ENCODE data around the gene SETX. TPM values are rescaled to one million over a fixed set of nuclear protein-coding genes. Genes with fewer than 3 reads are reported as not detected.
"Not testable (repeated sequence)": the region's sequence is repeated elsewhere in the genome, so short reads cannot be mapped to it uniquely, and the experiment has no call there.

Gene SETX
- total RNA-seq, 1 experiment from 2014 or later = 44.3 TPM

GRCh38 chr9:132377769-132378168 is 23.0 kb upstream of the SETX start:
- not testable (repeated sequence) for H3T11ph ChIP-seq (ENCODE audit: low read length); H2BK5ac ChIP-seq (ENCODE audit: insufficient read length, low read length); H2BK20ac ChIP-seq (ENCODE audit: low read depth, low read length, poor library complexity, severe bottlenecking); H3K4ac ChIP-seq (ENCODE audit: low read depth, low read length); H4K91ac ChIP-seq (ENCODE audit: insufficient read length, low read depth, low read length); H3K4me3 Mint-ChIP-seq; H4K5ac ChIP-seq (ENCODE audit: insufficient read length, low read depth, low read length); H4K20me1 ChIP-seq (ENCODE audit: control insufficient read depth, insufficient read depth, insufficient read length); H3K79me1 ChIP-seq (ENCODE audit: insufficient read depth, low read depth, low read length, poor library complexity, severe bottlenecking); H3K14ac ChIP-seq (ENCODE audit: insufficient read depth, low read length); H3K18ac ChIP-seq (ENCODE audit: insufficient read length, low read depth, low read length); H3K27ac ChIP-seq (ENCODE audit: insufficient read length, low read depth, low read length); H2BK12ac ChIP-seq (ENCODE audit: insufficient read length, low read depth, low read length); H3K9me3 Mint-ChIP-seq; H3K4me1 Mint-ChIP-seq; H2BK120ac ChIP-seq (ENCODE audit: low read depth, low read length, poor library complexity, severe bottlenecking); H3K4me1 ChIP-seq (ENCODE audit: insufficient read depth, low read length); H3K23me2 ChIP-seq (ENCODE audit: insufficient read length, low read depth, low read length, poor library complexity, severe bottlenecking); H3K4me2 ChIP-seq (ENCODE audit: insufficient read depth, insufficient read length, low read length); DNase-seq; H2AK5ac ChIP-seq (ENCODE audit: insufficient read length, low read length); H3K23ac ChIP-seq (ENCODE audit: insufficient read length, low read depth, low read length); H2BK15ac ChIP-seq (ENCODE audit: low read depth, low read length); H3K27ac Mint-ChIP-seq; H3K79me2 ChIP-seq (ENCODE audit: insufficient read depth, low read length); H3K27me3 Mint-ChIP-seq (ENCODE audit: low read depth); H3K9ac ChIP-seq (ENCODE audit: extremely low read depth, insufficient read length, low read length); H3K56ac ChIP-seq (ENCODE audit: insufficient read length, low read depth, low read length); H3K27me3 ChIP-seq (ENCODE audit: insufficient read depth, low read length); H2AFZ ChIP-seq (ENCODE audit: low read length)
- no CpG with 5 or more reads among the region's 2 CpGs for WGBS (ENCODE audit: extremely low coverage, insufficient read length, low lambda C conversion rate)
- Histone ChIP-seq H4K8ac (replicated peaks; ENCODE audit: insufficient read length, low read depth, low read length) (peak overlapping the region; percentile 2), H3K9me3 (ENCODE audit: control insufficient read depth, low read depth, low read length) (peaks cover 18% of the 10 kb centered on the region)
- peaks cover 8 to 21% (median 15%) of the 10 kb centered on the region in 3 experiments; a peak in 6 of 7 replicates for H3K36me3 Mint-ChIP-seq (ENCODE audit: insufficient read depth in 1 of 3, low read depth in 3 of 3)
